Hematopoietic multipotent progenitor cell treated with erythropoietin and hydrocortisone succinate and interleukin-3 and kit ligand, for 8 days (in vitro differentiated cells): ENCODE data around the gene GTSE1.

Source experiments
- DNase-seq: peaks from one replicate; pipeline ENCODE4 v3.0.0-alpha.2; 2015

GTSE1 gene

DNA sequence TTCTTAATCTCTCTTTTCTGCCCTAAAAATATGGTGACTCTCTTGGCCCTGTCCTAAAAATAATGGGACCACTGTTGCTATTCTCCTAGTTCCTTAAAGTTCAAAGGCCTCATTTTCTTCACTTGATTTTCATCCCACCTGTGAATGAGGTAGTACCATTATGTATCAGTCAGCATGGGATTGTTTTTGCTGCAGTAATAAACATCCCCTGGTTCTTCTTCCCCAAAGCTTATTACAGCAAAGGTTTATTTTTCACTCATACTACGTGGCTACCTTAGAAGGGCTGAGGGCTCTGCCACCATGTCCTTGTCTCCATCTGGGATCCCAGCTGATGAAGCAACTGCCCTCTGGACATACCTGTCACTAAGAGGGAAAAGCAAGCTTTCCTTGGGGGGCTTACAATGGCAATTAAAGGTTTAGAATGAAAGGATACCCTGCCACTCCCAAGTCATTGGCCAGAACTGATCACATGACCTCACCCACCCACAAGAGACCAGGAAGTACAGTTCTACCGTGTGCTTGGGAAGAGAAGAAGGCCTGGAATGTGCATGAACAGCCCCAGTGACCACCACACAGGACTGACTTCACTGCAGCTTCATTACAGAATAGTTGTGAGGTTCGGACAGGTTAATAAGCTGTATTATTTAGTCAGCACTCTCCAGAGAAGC is 21.1 kb upstream of the GTSE1 start:
- no peak for DNase-seq

DNA sequence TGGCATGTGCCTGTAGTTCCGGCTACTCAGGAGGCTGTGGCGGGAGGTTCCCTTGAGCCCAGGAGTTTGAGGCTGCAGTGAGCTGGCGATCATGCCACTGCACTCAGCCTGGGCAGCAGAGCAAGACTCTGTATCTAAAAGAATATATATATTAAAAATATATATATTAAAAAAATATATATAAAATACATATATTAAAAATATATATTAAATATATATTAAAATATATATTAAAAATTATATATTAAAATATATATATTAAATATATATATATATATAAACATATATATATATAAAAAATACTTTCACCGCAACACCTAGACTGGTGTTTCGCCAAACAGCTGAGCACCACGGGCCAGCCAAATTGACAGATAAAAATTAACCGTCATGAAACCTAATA is 20.1 kb upstream of the GTSE1 start:
- DNase-seq = no peak

DNA sequence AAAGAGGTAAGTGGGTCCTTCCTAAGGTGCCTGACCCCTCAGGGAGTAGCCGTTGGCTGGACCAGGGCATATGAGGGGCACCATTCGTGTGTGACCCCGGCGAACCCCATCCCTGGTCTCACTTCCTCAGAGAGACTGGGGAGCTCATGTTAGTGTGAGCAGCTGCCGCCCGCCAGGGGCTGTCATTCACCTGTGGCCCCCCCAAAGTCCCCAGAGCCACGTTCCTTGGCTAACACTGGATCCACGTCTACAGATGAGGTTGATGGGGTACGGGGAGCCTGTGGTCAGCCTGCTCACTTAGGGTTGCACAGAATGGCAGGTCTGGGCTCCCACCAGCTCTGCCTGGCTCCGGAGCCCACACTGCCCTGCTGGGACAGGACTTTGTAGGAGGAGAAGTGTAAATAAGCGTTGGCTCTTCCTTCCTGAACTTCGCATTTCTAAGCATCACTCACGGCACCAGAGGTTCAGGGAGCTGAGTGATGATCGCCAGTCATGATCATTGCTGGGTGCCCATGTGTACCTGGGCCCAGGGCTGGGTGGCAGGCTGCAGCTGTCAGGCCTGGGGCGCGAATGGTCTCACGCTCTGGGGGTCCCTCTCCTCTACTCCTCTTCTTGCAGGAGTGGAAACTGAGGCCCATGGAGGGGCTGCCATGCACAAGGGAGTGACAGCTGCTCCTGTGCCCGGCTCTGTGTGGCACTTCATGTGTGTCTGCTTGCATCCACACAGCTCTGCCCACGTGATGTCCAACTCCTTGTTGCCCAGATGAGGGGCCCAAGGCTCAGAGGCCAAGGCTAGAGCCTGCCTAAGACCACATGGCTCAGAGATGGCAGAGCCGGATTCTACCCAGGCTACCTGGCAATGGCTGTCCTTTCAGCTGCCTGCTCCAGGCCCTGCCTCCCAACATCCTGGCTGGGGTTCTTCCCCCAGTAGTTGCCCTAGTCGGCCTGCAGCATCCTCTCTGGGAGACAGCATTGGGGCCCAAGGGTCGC is 17.7 kb upstream of the GTSE1 start:
- DNase-seq = no peak

DNA sequence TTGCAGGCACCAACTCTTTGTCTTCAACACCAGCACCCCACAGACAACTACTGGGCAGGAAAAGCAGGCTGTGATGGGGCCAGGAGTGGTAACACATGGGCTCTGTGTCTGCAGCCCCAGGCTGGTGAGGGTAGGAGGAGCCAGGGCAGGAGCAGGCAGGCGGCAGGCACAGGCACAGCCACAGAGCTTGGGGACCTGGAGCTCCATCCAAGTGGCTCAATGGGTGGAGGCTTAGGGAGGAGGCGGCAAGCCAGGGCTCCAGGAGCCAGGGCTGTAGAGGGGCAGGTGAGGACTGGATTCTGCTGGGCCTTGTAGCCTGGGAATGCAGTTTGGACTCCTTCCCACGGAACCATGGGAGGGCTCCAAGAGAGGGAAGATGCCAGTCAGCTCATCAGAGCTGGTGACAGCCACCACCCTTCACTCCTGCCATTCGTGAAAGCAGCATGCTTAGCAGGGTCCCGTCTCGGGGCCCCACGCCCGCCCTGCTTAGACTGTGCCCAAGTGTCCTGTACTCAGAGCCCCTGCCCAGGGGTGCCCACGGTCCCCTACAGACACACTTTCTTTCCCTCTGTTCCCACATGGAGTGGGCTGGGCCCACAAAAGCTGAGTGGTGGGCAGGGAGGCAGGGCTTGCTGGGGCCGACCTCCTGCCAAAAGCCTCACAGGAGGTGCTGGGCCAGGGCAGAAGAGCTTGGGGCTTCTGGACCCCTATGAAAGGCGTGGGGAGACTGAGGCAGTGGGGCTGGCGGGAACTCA is 16.4 kb upstream of the GTSE1 start:
- DNase-seq = no peak

DNA sequence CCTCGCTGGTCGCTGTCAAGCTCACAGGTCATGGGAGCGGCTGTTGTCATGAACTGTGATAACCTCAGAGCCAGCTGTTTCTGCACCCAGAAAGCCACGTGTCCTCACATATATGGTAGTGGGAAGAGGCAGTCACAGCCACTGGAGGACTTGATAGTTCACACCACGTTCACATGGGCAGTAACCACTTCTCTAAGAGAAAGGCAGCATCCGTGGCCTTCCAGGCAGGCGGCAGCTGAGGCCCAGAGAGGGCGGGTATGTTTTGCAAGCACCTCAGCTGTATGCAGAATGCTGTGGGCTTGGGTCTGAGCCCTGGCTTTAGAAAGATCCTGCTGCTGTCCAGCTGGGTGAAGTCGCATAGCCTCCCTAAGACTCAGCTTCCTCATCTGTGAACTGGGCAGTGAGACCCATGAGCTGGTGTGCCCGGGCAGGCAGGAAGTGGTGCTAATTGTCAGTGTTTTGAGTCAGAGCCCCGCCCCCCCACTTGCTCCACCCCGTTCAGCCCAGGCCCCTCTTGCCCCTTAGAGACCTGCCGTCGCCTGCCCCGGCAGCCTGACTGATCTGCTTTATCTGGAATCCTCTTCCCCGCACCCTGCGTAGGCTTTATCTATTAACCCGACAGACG is 15.6 kb upstream of the GTSE1 start:
- no peak for DNase-seq

DNA sequence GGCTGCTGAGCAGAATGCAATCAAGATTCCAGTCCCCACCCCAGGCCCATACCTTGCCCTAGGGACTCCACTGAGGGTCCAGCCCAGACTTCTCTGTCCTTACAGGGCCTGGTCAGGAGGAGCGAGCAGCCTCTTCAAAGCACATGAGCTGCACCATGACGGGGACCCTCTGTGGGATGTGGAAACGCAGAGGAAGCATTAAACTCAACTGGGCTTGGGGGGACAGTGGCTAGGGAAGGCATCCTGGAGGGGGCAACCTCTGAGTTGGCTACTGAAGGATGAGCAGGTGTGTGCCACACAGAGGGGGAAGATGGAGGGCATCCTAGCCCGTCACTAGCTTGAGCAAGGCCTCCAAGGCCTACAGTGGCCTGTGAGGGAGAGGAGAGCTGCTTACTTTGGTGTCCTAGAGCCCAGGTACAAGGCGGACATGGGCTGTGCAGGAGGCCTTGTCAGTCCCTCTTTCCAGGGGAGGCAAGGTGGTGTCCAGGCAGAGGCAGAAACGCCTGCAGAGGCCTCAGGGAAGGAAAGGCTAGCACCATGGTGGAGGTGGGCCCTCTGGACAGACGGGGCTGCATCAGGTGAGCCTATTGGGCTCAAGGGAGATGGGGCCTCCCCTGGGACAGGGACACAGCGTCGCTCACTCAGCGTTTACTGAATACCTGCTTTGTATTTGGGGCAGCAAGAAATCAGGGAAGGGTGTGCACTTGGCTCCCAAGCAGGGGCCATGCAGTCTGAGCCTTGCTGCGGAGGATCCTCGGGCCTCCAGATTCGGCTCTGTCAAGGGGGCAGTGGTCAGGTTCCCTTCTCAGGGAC is 14.6 kb upstream of the GTSE1 start:
- DNase-seq = no peak

DNA sequence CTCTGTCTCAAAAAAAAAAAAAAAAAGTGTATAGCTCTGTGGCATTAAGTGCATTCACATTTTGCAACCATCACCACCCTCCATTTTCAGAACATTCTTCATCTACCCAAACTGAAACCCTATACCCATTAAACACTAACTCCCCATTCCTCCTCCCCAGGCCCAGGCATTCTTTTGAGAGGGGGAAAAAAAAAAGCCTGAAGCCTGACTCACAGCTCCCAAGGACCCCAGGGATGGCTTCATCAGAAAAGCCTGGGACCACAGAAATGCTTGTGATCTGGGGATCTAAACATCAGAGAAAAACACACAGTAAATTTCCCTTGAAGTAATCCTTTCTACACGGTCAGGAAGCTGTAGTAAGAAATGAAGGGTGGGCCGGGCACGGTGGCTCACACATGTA is 10.7 kb upstream of the GTSE1 start:
- no peak for DNase-seq

DNA sequence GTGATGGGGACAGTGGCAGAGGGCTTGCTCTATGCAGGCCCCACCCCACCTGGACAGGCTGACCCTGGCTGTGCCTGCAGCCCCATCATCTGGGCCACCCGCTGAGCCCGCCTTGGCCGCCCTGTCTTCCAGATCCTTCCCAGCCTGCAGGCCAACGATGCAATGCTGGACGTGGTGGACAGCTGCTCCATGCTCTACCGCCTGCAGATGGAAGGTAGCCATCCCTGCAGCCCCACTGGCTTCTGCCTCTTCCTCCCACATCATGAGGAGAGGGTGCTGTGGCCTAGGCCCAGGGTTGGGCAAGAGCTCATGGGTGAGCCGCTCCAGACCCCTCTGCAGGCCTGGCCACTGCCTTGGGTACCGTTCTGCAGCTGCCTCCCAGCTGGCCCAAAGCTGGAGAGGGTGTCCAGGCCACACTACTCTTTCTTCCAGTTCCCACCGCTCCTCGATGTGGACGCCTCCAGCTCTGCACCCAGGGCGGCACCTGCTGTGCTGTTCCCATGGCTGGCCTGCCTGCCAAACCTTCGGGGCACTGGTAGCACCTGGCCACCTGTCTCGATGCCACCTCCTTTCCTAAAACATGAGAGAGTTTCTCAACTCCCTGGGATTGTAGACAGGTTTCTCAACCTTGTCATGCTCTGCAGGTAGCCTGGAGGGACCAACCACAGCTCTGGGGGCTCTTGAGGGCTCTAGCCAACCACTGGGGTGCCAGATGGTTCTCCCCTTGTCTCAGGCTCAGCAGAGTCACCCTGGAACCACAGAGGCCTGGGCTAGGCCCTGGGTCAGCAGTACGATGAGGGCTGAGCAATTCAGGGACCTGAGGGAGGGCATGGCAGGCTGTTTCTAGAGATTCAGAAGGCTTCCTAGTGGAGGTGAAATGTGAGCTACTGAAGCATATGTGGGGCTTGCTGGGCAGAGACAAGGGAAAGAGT is 9.5 kb upstream of the GTSE1 start:
- DNase-seq = no peak

DNA sequence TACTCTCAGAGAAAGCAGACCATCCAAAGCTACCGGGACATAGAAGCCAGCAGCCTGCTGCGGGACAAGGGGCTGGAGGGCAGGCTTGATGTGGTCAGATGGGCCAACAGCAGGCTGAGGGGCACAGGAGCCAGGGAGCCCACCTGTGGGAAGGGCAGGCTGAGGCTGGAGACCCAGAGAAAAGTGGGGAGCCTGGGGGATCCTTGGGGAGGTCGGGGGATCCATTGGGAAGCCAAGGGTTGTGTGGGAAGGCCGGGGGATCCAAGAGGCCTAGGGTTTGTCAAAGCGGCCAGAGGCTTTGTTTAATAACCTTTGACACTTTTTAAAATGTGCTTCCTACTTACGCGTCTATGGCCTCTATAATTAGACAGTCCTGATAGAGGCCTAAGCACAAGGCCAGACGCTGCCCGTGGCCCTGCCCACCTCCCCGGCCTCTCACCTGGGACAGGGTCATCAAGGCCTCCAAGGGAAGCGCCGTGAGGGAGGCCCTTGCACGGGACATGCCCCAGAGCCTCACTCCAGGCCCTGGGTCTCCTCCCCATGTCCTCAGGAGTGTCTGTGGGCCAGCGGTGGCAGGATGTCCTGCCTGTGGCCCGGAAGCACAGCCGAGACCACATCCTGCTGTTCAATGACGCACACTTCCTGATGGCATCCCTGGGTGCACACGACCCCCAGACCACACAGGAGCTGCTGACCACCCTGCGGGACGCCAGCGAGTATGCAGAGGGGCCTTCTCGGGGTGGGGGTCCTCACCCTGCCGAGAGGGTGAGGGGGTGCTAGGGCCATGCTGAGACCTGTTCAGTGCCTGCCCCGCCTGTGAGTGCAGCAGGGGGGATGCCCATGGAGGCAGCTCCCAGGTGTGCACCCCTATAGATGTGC is 8.6 kb upstream of the GTSE1 start:
- peak; percentile 40 for DNase-seq

DNA sequence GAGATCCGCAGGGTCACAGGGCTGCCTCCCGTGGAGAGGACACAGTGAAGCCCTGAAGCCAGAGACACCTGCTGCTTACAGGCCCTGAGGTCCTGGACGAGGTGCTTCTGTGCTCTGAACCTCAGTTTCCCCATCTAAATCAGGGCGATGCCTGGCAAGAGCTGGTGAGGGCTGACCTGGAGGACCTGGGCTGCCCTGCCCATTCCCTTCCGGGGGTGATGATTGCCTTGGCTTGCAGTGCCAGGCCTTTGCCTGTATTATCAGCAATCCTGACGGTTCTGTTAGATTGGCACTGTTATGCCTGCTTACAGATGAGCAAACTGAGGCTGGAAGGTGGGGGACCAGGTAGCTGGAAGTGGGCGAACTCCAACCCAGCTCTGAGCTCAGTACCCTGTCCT is 7.8 kb upstream of the GTSE1 start:
- no peak for DNase-seq

DNA sequence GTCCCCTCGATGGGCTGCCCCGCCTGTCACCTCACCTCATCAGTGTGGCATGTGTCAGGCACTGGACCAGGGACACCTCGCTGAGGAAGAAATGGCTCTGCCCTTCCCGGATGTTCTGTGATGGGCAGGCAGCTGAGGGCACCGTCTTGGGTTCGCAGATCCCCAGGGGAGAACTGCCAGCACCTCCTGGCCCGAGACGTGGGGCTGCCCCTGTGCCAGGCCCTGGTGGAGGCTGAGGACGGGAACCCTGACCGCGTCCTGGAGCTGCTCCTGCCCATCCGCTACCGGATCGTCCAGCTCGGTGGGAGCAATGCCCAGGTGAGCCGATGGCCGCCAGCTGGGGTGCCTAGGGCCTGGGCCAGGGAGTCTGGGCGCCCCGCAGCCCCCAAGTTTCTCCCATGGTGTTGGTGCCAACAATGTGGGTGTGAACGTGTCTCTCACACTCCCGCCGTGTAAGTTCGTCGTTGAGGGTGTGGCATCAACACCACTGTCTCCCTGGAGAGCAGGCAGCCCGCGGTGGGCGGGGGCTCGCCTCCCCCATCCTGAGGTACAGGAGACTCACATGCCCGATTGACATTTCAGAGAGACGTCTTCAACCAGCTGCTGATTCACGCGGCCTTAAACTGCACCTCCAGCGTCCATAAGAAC is 7.3 kb upstream of the GTSE1 start:
- no peak for DNase-seq

DNA sequence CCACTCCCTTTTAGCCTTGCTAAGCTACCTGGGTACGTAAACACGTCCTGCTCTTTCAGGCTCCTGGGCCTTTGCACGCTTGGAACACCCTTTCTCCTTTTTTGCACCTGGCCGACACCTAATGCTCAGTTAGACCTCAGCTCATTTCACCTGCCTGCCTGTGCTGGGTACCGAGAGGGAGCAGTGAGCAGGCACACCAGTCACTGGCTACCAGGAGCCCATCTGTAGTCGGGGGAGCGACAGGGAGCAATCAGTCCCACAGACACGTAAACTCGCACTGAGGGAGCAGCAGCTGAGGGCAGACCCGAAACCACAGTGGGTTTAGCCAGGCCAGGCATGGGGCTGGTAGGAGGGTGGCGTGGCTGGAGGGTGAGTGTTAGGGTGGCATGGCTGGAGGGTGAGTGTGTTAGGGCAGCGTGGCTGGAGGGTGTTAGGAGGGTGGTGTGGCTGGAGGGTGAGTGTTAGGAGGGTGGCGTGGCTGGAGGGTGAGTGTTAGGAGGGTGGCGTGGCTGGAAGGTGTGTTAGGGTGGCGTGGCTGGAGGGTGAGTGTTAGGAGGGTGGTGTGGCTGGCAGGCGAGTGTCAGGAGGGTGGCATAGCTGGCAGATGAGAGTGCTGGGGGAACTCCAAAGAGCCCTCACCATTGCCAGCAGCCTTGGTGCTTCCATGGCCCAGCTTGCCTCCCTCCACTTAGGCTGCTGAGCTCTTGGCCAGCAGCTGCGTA is 6.4 kb upstream of the GTSE1 start:
- DNase-seq = no peak

DNA sequence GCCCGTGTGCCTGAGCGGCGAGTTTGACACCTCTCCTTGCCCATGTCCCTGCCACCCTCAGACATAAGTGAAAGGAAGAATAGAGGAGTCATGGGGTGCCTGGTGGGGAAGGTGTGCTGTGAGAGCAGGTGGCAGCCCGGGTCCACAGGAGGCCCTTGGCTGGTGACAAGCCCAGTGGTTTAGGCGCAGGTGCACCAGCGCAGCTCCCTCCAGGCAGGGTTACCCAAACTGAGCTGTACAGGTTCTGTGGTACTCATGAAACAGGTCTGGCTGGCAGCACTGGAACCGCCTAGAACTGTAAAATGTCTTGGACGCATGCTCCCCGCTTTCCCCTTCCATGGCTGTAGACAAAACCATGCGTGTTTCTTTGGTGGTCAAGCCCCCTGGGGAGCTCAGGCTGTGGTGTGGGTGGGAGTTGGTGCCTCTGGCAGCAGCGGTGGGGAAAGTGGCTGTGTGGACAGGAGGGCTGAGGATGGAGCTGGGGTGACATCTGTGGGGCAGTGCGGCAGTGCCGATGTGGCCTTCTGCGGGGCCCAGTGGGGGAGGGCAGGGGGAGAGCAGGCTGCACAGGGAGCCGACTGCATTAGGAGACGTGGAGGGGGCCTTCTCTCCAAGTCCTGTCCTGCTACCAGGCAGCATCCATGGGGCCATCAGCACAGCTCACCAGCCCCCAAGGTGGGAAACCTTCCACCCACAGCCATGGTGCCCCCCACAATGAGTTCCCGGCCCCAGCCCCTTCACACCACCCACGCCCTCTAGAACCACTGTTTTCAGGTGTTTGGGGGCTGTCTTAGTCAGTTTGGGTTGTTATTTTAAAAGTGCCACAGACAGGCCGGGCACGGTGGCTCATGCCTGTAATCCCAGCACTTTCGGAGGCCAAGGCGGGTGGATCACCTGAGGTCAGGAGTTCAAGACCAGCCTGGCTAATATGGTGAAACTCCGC is 5.6 kb upstream of the GTSE1 start:
- DNase-seq = no peak

DNA sequence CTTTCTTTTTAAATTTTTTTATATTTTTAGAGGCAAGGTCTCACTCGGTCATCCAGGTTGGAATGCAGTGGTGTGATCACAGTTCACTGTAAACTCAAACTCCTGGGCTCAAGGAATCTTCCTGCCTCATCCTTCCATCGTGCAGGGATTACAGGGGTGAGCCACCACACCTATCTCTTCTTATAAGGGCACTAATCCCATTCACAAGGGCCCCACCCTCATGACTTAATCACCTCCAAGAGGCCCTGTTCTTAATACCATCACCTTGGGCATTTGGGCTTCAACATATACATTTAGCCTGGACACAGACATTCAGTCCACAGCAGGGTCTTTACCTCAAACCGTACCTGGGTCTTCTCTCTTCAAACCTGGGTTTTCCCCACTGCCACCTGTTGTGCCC is 4.5 kb upstream of the GTSE1 start:
- DNase-seq = no peak

DNA sequence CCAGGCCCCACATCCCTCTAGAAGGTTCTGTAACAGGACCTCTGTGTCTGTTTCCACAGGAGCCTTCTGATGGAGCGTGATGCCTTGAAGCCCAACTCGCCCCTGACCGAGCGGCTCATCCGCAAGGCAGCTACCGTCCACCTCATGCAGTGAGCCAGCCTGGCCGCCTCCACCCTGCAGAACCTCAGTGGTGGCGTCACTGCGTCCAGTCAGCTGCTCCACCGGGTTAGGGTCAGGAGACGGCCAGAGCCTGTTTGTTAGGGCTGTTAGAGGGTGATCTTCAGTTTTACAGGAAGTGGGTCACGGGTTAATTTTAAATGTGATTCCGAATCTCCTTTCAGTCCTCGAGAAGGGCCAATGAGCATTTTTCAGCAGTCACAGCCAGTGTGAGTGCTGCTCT is 3.9 kb upstream of the GTSE1 start:
- no peak for DNase-seq

DNA sequence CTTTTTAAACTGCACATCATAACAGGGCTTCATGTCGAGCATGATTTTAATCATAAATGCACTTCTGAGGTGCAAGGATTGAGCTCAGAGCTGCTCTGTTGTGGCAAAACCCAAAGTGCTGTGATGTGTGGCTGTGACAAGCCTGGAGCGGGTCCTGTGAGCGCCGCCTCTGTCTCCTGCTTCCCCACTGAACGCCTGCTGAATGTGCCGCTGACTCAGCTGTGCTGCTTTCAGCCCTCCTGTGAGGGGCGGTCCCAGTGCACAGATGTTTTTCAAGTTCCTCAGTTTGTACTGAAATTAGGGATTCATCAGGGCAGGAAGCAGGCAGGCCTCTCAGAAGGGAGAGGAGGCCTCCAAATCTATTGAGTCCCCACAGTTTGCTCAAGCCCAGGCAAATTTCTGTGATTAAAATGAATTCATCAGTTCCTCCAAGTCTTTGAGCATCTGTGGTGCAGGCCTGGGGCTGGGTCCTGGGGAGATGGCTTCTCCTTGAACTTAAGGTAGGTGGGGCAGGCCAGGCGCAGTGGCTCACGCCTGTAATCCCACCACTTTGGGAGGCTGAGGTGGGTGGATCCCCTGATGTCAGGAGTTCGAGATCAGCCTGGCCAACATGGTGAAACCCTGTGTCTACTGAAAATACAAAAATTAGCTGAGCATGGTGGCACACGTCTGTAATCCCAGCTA is 3.0 kb upstream of the GTSE1 start:
- DNase-seq = no peak

DNA sequence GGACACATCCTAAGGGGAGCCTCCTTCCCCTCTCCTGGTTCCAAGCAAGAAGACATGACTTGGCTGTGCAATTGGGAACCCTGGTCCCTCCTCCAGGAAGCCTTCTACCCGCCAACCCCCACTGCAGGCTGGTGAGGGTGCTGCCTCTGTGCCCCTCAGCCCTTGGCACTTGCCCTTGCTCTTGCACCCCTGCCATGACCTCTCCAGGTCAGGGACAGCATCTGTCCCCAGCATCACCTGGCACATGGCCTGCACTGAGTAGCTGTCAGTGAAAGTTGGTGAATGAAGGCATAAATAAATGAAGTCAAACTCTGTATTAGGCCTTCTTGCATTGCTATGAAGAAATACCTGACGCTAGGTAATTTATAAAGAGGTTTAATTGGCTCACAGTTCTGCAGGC is 1.9 kb upstream of the GTSE1 start:
- DNase-seq = no peak
